ENCODE results near the gene PPARG.

PPARG gene

DNA sequence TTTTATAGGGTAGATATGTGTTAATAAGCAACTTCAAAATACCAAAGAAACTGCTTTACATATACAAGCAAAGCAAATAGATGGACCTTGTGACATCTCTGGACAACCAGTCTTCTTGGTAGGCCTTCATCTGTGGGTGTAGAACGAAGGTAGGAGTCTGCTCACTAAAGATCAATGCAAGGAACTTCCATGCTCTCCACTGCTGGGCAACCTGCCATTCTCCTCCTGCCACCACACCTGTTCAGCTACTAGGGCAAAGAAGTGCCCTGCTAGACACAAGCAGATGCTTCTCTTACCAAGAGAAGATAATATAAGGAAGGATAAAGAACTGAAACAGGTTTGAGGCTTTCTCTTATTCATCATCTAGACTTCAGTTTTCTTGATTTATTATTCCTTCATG lies 12.6 kb downstream of the PPARG start:
- no peak overlapping the region for H3K4me2 ChIP-seq (ENCODE audit: low read length)
- H3K9ac ChIP-seq: no peak overlapping the region
- H2AFZ ChIP-seq: no peak overlapping the region
- peaks cover 2% of the 10 kb centered on the region for H3K4me1 ChIP-seq
- no peak for TF ChIP-seq CTCF (IDR thresholded peaks at IDR 0.05)
- H3K27me3 ChIP-seq (ENCODE audit: control insufficient read depth, insufficient read depth, low read length): no peaks in the 10 kb centered on the region
- peaks cover 2% of the 10 kb centered on the region for H3K79me2 ChIP-seq
- no peak overlapping the region for H3K4me3 ChIP-seq (ENCODE audit: low read depth, low read length)
- no peaks in the 10 kb centered on the region for H3K9me3 ChIP-seq (ENCODE audit: control insufficient read depth, low read length)
- no peak overlapping the region for H3K27ac ChIP-seq
- no peaks in the 10 kb centered on the region for H3K36me3 ChIP-seq (ENCODE audit: control insufficient read depth, insufficient read depth, low read length)

- Histone ChIP-seq H3K4me1 (peaks cover 2% of the 10 kb centered on the region), H2AFZ (no peak overlapping the region), H3K79me2 (peaks cover 2% of the 10 kb centered on the region), H3K27me3 (ENCODE audit: control insufficient read depth, insufficient read depth, low read length) (no peaks in the 10 kb centered on the region), H3K9ac (no peak overlapping the region), H3K4me2 (ENCODE audit: low read length) (no peak overlapping the region), H3K9me3 (ENCODE audit: control insufficient read depth, low read length) (no peaks in the 10 kb centered on the region), H3K4me3 (ENCODE audit: low read depth, low read length) (no peak overlapping the region), H3K27ac (no peak overlapping the region), H3K36me3 (ENCODE audit: control insufficient read depth, insufficient read depth, low read length) (no peaks in the 10 kb centered on the region)
- TF ChIP-seq CTCF (IDR thresholded peaks at IDR 0.05): no peak
Measured at GRCh38 chr3:12302564-12302963, 13.7 kb downstream of the PPARG start.

DNA sequence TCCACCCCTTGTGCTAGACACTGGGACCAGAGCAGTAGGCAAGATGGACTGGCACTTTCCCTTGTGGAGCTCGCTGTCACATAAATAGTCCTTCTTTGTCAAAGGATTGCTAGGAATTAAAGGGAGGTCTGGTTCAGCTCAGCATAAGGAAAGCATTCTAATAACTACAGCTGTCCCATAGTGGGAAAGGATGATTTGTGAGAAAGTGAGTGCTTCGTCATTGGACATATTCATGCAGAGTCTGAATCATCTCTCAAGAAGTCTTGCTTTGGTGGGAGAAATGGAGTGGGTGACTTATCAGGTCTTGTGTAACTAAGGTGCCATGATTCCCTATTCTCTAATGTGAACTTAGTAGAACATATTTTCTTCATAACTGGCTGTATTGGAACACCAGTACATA lies 14.7 kb downstream of the PPARG start:
- Histone ChIP-seq H3K27me3 (ENCODE audit: control insufficient read depth, insufficient read depth, low read length) (no peaks in the 10 kb centered on the region), H3K9me3 (ENCODE audit: control insufficient read depth, low read length) (no peaks in the 10 kb centered on the region), H3K36me3 (ENCODE audit: control insufficient read depth, insufficient read depth, low read length) (no peaks in the 10 kb centered on the region), H2AFZ (no peak overlapping the region), H3K4me3 (ENCODE audit: low read depth, low read length) (no peak overlapping the region), H3K79me2 (peaks cover 2% of the 10 kb centered on the region), H3K4me2 (ENCODE audit: low read length) (no peak overlapping the region), H3K9ac (no peak overlapping the region), H3K27ac (no peak overlapping the region), H3K4me1 (peaks cover 2% of the 10 kb centered on the region)
- TF ChIP-seq CTCF (IDR thresholded peaks at IDR 0.05): no peak

DNA sequence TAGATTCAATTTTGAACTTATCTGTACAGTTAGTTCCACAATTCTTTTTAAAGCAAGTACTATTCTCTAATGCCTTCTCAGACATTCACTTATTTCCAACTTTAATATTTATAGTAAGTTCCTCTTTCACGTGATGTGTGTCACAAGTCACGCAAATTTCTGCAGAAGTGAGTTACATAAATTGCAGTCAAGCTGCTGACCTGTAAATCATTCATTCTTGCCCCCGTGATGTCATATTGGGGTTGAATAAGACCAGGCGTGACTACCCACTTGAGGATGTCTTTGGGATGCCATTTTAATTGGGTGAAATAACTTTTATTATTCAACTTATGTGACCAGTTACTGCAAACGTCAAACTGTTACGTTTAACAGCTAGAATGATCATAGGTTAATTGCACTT lies 15.1 kb downstream of the PPARG start:
- peaks cover 2% of the 10 kb centered on the region for H3K4me1 ChIP-seq
- no peak overlapping the region for H3K4me3 ChIP-seq (ENCODE audit: low read depth, low read length)
- no peaks in the 10 kb centered on the region for H3K27me3 ChIP-seq (ENCODE audit: control insufficient read depth, insufficient read depth, low read length)
- no peak for TF ChIP-seq CTCF (IDR thresholded peaks at IDR 0.05)
- H3K4me2 ChIP-seq (ENCODE audit: low read length): no peak overlapping the region
- no peaks in the 10 kb centered on the region for H3K36me3 ChIP-seq (ENCODE audit: control insufficient read depth, insufficient read depth, low read length)
- H3K9me3 ChIP-seq (ENCODE audit: control insufficient read depth, low read length): no peaks in the 10 kb centered on the region
- peaks cover 2% of the 10 kb centered on the region for H3K79me2 ChIP-seq
- H3K27ac ChIP-seq: no peak overlapping the region
- H3K9ac ChIP-seq: no peak overlapping the region
- no peak overlapping the region for H2AFZ ChIP-seq

- Histone ChIP-seq H3K9ac (no peak overlapping the region), H3K4me3 (ENCODE audit: low read depth, low read length) (no peak overlapping the region), H3K36me3 (ENCODE audit: control insufficient read depth, insufficient read depth, low read length) (no peaks in the 10 kb centered on the region), H3K4me1 (no peaks in the 10 kb centered on the region), H3K4me2 (ENCODE audit: low read length) (no peak overlapping the region), H2AFZ (no peak overlapping the region), H3K9me3 (ENCODE audit: control insufficient read depth, low read length) (no peaks in the 10 kb centered on the region), H3K27me3 (ENCODE audit: control insufficient read depth, insufficient read depth, low read length) (no peaks in the 10 kb centered on the region), H3K27ac (no peak overlapping the region), H3K79me2 (no peaks in the 10 kb centered on the region)
- TF ChIP-seq CTCF (IDR thresholded peaks at IDR 0.05): no peak
Measured at GRCh38 chr3:12307136-12307535, 18.3 kb downstream of the PPARG start.
